VCaP (cell line): ENCODE measurements around the gene NOS1AP.

Experiments
- H3K27ac ChIP-seq: fragments of 450-650 bp; 2 replicates; pipeline ENCODE4 v1.5.1; 2017
- TF ChIP-seq, protein P1 (sequence below): fragments of 450-650 bp; conservative IDR thresholded peaks from 2 replicates; pipeline ENCODE4 v1.5.1; 2017; ENCODE audit warnings: mild to moderate bottlenecking, moderate library complexity

The NOS1AP gene

DNA sequence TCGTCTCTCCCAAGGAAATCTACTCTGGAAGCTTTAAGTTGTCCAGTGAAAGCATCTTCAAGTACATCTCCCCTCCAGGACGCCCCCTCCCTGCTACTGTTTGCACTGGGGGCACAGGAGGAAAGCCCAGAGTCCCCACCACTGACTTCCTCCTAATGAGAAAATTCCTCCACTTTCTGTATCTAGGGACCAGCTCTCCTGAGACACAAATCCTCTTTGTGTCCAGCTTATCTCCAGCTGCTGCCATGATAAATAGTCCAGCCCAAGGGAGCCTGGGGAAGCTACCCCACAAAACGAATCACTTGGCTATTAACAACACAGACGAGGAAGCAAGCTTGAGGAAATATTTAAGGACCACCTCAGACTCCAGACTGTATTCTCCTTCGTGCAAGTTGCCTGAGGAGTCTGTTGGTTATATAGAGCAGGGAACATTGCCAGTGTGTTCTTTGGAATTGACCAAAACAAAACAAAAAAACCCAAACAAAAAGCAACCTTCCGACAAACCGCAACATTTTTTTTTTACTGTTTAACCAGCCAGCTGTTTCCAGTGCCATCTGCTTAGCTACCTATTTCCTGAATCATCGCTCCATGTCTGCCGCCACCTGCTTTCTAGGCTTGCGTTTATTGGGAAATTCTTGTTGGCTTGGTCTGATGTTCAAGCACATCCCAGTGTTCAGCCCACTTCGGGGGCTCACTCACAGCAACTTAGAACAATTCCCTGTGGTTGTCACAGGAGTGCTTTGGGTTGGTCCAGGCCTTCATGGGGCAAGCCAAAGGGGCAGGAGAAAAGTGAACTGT lies 319.7 kb downstream of the NOS1AP start:
- TF ChIP-seq, protein P1, sequence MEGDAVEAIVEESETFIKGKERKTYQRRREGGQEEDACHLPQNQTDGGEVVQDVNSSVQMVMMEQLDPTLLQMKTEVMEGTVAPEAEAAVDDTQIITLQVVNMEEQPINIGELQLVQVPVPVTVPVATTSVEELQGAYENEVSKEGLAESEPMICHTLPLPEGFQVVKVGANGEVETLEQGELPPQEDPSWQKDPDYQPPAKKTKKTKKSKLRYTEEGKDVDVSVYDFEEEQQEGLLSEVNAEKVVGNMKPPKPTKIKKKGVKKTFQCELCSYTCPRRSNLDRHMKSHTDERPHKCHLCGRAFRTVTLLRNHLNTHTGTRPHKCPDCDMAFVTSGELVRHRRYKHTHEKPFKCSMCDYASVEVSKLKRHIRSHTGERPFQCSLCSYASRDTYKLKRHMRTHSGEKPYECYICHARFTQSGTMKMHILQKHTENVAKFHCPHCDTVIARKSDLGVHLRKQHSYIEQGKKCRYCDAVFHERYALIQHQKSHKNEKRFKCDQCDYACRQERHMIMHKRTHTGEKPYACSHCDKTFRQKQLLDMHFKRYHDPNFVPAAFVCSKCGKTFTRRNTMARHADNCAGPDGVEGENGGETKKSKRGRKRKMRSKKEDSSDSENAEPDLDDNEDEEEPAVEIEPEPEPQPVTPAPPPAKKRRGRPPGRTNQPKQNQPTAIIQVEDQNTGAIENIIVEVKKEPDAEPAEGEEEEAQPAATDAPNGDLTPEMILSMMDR: no peak
- no peak overlapping the region for H3K27ac ChIP-seq

DNA sequence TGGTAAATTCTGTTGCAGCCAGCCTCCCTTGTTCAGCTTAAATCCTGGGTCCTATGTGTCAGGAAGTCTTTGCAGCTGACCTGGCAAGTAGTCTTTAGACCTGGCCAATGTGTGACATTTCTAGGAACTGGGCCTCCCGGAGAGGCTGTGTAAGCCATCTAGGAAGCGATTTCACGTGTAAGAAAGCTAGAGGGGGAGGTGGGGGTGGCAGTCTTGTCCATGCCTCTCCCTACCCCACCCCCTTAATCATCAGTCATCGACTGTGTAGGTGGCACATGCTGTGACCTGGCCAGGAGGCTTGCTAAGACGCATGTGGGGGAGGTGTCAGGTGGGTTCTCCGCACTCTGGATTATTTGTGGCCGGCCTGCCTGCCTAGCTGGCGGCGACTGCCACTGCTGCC lies 320.5 kb downstream of the NOS1AP start:
- no peak overlapping the region for H3K27ac ChIP-seq
- TF ChIP-seq, protein P1: no peak

DNA sequence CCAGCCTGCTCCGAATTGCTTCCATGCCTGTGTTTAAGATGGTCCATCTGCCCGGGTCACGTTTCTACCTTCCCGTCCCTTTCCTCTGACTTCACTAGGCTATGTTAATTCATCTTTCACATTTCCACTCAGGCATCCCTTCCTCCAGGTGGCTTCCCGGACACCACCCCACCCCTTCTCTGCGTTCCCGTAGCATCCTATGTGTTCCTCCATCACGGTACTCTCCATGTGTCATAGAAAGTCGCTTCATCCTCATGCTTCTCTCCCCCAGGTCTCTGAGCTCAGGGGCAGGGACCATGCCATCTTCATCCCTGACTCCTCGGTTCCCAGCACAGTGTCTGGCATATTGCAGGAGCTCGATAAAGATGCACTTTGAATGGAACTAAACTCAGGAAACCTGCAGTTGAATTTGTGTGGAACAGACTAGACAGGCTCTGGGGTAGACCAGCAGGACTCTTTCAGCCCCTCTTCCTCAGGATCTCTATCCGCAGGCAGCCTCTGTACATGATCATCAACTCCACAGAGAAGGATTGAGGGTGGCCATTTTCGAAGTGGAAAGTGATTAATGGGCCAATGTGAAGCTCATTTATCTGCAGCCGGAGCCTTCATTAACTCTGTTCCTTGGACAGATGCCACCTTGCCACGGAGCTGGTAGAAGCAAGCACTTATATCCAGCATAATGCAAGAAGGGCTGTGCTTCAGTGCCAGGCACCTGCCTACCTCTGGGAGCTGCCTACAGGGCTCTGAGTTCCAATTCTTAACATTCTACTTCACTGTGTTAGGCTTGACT lies 321.1 kb downstream of the NOS1AP start:
- TF ChIP-seq, protein P1: no peak
- no peak overlapping the region for H3K27ac ChIP-seq

DNA sequence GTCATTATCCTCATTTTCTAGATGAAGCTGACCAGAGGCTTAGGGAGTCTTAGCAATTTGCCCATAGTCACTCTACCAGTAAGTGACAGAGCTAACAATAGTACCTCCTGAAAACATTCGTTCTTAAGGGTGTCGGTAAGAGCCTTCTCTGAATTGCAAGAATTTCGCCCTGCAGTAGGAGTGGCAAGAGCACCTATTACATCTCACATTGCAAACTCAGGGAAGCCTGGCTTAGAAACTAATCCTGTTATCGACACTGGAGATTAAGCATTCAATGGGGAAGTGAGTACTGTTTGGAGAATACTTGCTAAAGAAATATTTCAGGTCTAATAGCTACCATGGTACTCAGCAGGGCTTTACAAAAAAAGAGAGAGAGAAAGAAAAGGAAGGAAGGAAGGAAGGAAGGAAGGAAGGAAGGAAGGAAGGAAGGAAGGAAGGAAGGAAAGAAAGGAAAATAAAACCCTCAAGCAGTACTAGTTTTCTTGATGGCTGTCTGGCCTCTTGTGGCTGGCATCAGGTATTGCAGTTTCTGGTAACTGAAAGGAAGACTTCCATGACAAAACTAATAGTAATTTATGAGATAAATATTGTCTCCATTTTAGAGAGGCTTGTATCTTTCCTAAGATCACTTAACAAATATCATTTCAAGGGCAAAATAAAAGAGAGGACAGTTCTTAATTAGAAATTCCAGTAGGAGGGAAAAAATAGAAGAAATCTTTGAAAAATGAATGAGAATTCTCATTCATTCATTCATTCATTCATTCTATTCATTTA lies 322.5 kb downstream of the NOS1AP start:
- no peak overlapping the region; the same call in 1 of the 2 replicates for H3K27ac ChIP-seq
- TF ChIP-seq, protein P1: peak; percentile 83

DNA sequence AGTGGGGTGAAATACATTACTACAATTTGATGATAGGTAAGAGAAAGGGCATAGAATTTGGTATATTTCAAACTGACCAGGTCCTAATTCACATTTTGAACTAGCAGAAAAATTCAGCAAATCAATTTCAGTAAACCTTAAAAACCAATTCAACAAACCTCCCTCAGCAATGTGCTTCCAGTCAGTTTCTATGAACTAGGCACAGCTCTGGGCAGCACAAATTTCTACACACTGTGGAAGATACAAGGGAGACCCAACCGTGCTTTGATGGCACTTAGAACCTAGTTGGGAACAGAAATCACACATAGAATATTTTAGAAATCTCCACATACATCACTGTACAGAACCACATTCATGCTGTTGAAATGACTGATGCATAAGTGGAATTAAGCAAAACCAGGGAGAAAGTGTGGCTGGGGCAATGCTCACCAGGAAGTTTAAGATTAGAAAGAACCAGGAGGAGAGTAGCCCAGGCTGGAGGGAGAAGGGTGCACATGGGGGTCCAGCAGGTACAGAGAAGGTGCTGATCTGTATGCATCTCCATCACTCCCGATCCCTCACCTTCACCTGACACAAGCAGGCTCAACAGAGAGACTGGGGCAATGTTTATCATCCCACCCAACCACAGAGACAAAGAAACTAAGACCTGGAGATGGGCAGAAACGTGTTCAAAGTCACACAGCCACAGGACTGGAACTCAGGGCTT lies 326.9 kb downstream of the NOS1AP start:
- TF ChIP-seq, protein P1: no peak
- no peak overlapping the region for H3K27ac ChIP-seq

DNA sequence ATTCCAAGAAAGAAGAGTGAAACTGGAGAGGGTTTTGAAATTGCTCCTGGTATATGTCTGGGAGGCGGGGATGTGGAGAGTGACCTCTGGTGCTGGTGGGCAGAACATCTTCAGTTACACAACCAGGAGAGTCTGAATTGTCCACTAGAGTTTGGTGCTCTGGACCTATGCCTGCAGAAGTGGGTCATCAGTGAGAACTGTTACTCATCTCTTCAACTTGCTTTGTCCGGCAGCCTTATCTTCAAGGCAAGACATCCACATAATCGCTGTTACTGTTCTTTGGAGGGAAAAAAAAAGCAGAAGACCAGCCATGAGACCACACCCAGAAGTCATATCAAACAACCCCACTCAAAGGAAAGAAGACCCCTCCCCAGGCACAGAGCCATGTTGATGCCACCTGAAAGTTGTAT lies 327.6 kb downstream of the NOS1AP start:
- H3K27ac ChIP-seq: no peak overlapping the region
- TF ChIP-seq, protein P1: no peak
